CD4-positive, alpha-beta memory T cell (primary cell): ENCODE data around the gene HMCN2. TPM values are rescaled to one million over a fixed set of nuclear protein-coding genes. Genes with fewer than 3 reads are reported as not detected.

Experiments used
- CTCF ChIA-PET: fragments of 350-600 bp; sonication (Branson Sonifier 250); formaldehyde crosslinking; loops from one replicate; lab custom pipeline; 2021; ENCODE audit warnings: inconsistent platforms; ENCODE audit not compliant: partially characterized antibody; lab: Charles Lee
- POLR2A ChIA-PET: fragments of 350-600 bp; sonication (Branson Sonifier 250); formaldehyde crosslinking; loops from one replicate; lab custom pipeline; 2021; ENCODE audit not compliant: partially characterized antibody; lab: Charles Lee
- DNase-seq, 5 donors: peaks; one replicate each; pipeline versions ENCODE4 v3.0.0 to v3.0.0-alpha.2; 2020 to 2022; ENCODE audit warnings: mixed read lengths in 1 of 5
- H3K27ac ChIP-seq: one replicate; pipeline ENCODE4 v1.7.0; 2013; ENCODE audit warnings: low read depth, low read length
- H3K27me3 ChIP-seq: 2 replicates; pipeline ENCODE4 v1.7.0; 2013; ENCODE audit warnings: mild to moderate bottlenecking, low read length, moderate library complexity; ENCODE audit not compliant: insufficient read depth
- H3K36me3 ChIP-seq: 2 replicates; pipeline ENCODE4 v1.7.0; 2013; ENCODE audit warnings: mild to moderate bottlenecking, low read length, moderate library complexity; ENCODE audit not compliant: insufficient read depth
- H3K4me1 ChIP-seq: 2 replicates; pipeline ENCODE4 v1.7.0; 2013; ENCODE audit warnings: mild to moderate bottlenecking, low read length, moderate library complexity; ENCODE audit not compliant: insufficient read depth
- H3K4me3 ChIP-seq, 2 donors: one replicate each; pipeline ENCODE4 v1.7.0; 2013; ENCODE audit warnings: low read length in 2 of 2, mild to moderate bottlenecking in 1 of 2
- H3K9me3 ChIP-seq, 2 donors: one replicate each; pipeline ENCODE4 v1.7.0; 2013; ENCODE audit warnings: low read length in 2 of 2, control low read depth in 1 of 2; ENCODE audit not compliant: control insufficient read depth in 1 of 2
- H3K27ac Mint-ChIP-seq, 7 donors: one replicate each; pipeline ENCODE4 v1.8.0; 2020 to 2021; ENCODE audit warnings: mixed read lengths in 7 of 7, mild to moderate bottlenecking in 6 of 7, inconsistent platforms in 3 of 7, moderate library complexity in 3 of 7
- H3K27me3 Mint-ChIP-seq, 2 donors: one replicate each; pipeline ENCODE4 v1.8.0; 2020 to 2021; ENCODE audit warnings: mixed read lengths in 2 of 2
- H3K36me3 Mint-ChIP-seq, 2 donors: one replicate each; pipeline ENCODE4 v1.8.0; 2020 to 2021; ENCODE audit warnings: mixed read lengths in 2 of 2, inconsistent platforms in 1 of 2, mild to moderate bottlenecking in 1 of 2
- H3K4me1 Mint-ChIP-seq, 4 donors: one replicate each; pipeline ENCODE4 v1.8.0; 2020 to 2021; ENCODE audit warnings: mixed read lengths in 4 of 4, mild to moderate bottlenecking in 1 of 4
- H3K4me3 Mint-ChIP-seq, 8 donors: one replicate each; pipeline ENCODE4 v1.8.0; 2020 to 2021; ENCODE audit warnings: mixed read lengths in 8 of 8, mild to moderate bottlenecking in 7 of 8, moderate library complexity in 6 of 8, inconsistent platforms in 3 of 8
- H3K9me3 Mint-ChIP-seq, 8 donors: one replicate each; pipeline ENCODE4 v1.8.0; 2020 to 2021; ENCODE audit warnings: mixed read lengths in 8 of 8, mild to moderate bottlenecking in 5 of 8, inconsistent platforms in 3 of 8, moderate library complexity in 1 of 8
- intact Hi-C: fragments of 100-400 bp; cut with micrococcal nuclease; formaldehyde crosslinking; loops from one replicate; pipeline ENCODE4 v1.15.1; 2023
- polyA plus RNA-seq, 2 donors: library from polyadenylated mRNA; unstranded; fragments of 300-500 nt; fragmentation: Illumina TruSeq; gene quantifications; one replicate each; pipeline ENCODE4 v1.2.3, GENCODE V29; 2021
- total RNA-seq, 2 experiments: library from RNA; stranded (reverse); gene quantifications; one replicate each; pipeline ENCODE4 v1.2.3, GENCODE V29; 2021

The HMCN2 gene
- total and polyA plus RNA-seq, 4 experiments from 2014 or later: not detected

GRCh38 chr9:130306823-130307666, 41.5 kb downstream of the HMCN2 start:
- H3K27ac Mint-ChIP-seq: no peak overlapping the region
- Histone ChIP-seq H3K27me3 (no peaks in the 10 kb centered on the region), H3K36me3 (no peaks in the 10 kb centered on the region), H3K4me1 (no peaks in the 10 kb centered on the region), H3K27ac (no peak overlapping the region), H3K4me3 (no peak overlapping the region), H3K9me3 (no peaks in the 10 kb centered on the region)
- H3K27me3 Mint-ChIP-seq: peaks cover 0 to 21% of the 10 kb centered on the region in 2 donors
- H3K4me3 Mint-ChIP-seq: no peak overlapping the region
- ChIA-PET CTCF (no interaction called here), POLR2A (no interaction called here)
- no peaks in the 10 kb centered on the region for H3K9me3 Mint-ChIP-seq
- no peaks in the 10 kb centered on the region for H3K36me3 Mint-ChIP-seq
- peaks cover 0 to 2% (median 0%) of the 10 kb centered on the region in 4 donors for H3K4me1 Mint-ChIP-seq
- intact Hi-C loops: no loop called here
- DNase-seq: no peak

GRCh38 chr9:130307667-130307943, 42.0 kb downstream of the HMCN2 start:
- intact Hi-C loops: no loop called here
- H3K27ac ChIP-seq: no peak overlapping the region
- Mint-ChIP-seq H3K36me3 (no peaks in the 10 kb centered on the region), H3K27me3 (peaks cover 0 to 21% of the 10 kb centered on the region in 2 donors), H3K4me1 (peaks cover 0 to 2% (median 0%) of the 10 kb centered on the region in 4 donors), H3K27ac (no peak overlapping the region), H3K9me3 (no peaks in the 10 kb centered on the region), H3K4me3 (no peak overlapping the region)
- H3K9me3 ChIP-seq: no peaks in the 10 kb centered on the region
- POLR2A ChIA-PET: no interaction called here
- CTCF ChIA-PET: no interaction called here
- DNase-seq: no peak
- no peak overlapping the region for H3K4me3 ChIP-seq
- H3K27me3 ChIP-seq: no peaks in the 10 kb centered on the region
- no peaks in the 10 kb centered on the region for H3K36me3 ChIP-seq
- H3K4me1 ChIP-seq: no peaks in the 10 kb centered on the region

GRCh38 chr9:130308081-130308571, 42.6 kb downstream of the HMCN2 start:
- Mint-ChIP-seq H3K27me3 (peaks cover 0 to 20% of the 10 kb centered on the region in 2 donors), H3K36me3 (no peaks in the 10 kb centered on the region), H3K4me1 (peaks cover 0 to 2% (median 0%) of the 10 kb centered on the region in 4 donors), H3K27ac (no peak overlapping the region), H3K4me3 (no peak overlapping the region), H3K9me3 (no peaks in the 10 kb centered on the region)
- Histone ChIP-seq H3K4me1 (no peaks in the 10 kb centered on the region), H3K27me3 (no peaks in the 10 kb centered on the region), H3K27ac (no peak overlapping the region), H3K9me3 (no peaks in the 10 kb centered on the region), H3K36me3 (no peaks in the 10 kb centered on the region), H3K4me3 (no peak overlapping the region)
- intact Hi-C loops: no loop called here
- DNase-seq: no peak
- ChIA-PET POLR2A (no interaction called here), CTCF (no interaction called here)

- no peaks in the 10 kb centered on the region for H3K27me3 ChIP-seq
- H3K27ac ChIP-seq: no peak overlapping the region
- H3K4me1 ChIP-seq: no peaks in the 10 kb centered on the region
- intact Hi-C loops: no loop called here
- H3K4me3 ChIP-seq: no peak overlapping the region
- H3K27me3 Mint-ChIP-seq: peaks cover 3 to 12% of the 10 kb centered on the region in 2 donors
- peaks cover 0 to 2% (median 0%) of the 10 kb centered on the region in 4 donors for H3K4me1 Mint-ChIP-seq
- H3K9me3 ChIP-seq: no peaks in the 10 kb centered on the region
- no peak overlapping the region for H3K27ac Mint-ChIP-seq
- H3K36me3 Mint-ChIP-seq: no peaks in the 10 kb centered on the region
- H3K4me3 Mint-ChIP-seq: no peak overlapping the region
- DNase-seq: no peak
- POLR2A ChIA-PET: no interaction called here
- no peaks in the 10 kb centered on the region for H3K36me3 ChIP-seq
- CTCF ChIA-PET: no interaction called here
- no peaks in the 10 kb centered on the region for H3K9me3 Mint-ChIP-seq
Observed at GRCh38 chr9:130309689-130310455, 44.3 kb downstream of the HMCN2 start.

- intact Hi-C loops: no loop called here
- H3K36me3 ChIP-seq: no peaks in the 10 kb centered on the region
- H3K27ac Mint-ChIP-seq: no peak overlapping the region
- H3K27ac ChIP-seq: no peak overlapping the region
- H3K9me3 ChIP-seq: no peaks in the 10 kb centered on the region
- no peak for DNase-seq
- H3K27me3 Mint-ChIP-seq: peaks cover 3 to 9% of the 10 kb centered on the region in 2 donors
- CTCF ChIA-PET: no interaction called here
- no peaks in the 10 kb centered on the region for H3K9me3 Mint-ChIP-seq
- no peak overlapping the region for H3K4me3 Mint-ChIP-seq
- POLR2A ChIA-PET: no interaction called here
- H3K4me1 ChIP-seq: no peaks in the 10 kb centered on the region
- H3K36me3 Mint-ChIP-seq: no peaks in the 10 kb centered on the region
- H3K27me3 ChIP-seq: no peaks in the 10 kb centered on the region
- peaks cover 0 to 2% (median 0%) of the 10 kb centered on the region in 4 donors for H3K4me1 Mint-ChIP-seq
- no peak overlapping the region for H3K4me3 ChIP-seq
Observed at GRCh38 chr9:130310456-130310855, 44.9 kb downstream of the HMCN2 start.

- no peaks in the 10 kb centered on the region for H3K4me1 ChIP-seq
Observed at GRCh38 chr9:130311003-130311402, 45.4 kb downstream of the HMCN2 start.

GRCh38 chr9:130311408-130312140, 46.0 kb downstream of the HMCN2 start:
- H3K4me1 ChIP-seq: no peaks in the 10 kb centered on the region
- Mint-ChIP-seq H3K9me3 (no peaks in the 10 kb centered on the region), H3K36me3 (no peaks in the 10 kb centered on the region), H3K27me3 (peaks cover 3 to 14% of the 10 kb centered on the region in 2 donors), H3K27ac (no peak overlapping the region), H3K4me1 (peaks cover 0 to 4% (median 0%) of the 10 kb centered on the region in 4 donors), H3K4me3 (no peak overlapping the region)
- no peak overlapping the region for H3K27ac ChIP-seq
- intact Hi-C loops: no loop called here
- H3K27me3 ChIP-seq: no peaks in the 10 kb centered on the region
- DNase-seq: no peak
- no peak overlapping the region for H3K4me3 ChIP-seq
- CTCF ChIA-PET: no interaction called here
- no peaks in the 10 kb centered on the region for H3K36me3 ChIP-seq
- no peaks in the 10 kb centered on the region for H3K9me3 ChIP-seq
- POLR2A ChIA-PET: no interaction called here

More at GRCh38 chr9:130311003-130311402, 45.4 kb downstream of the HMCN2 start:
- Mint-ChIP-seq H3K36me3 (no peaks in the 10 kb centered on the region), H3K27me3 (peaks cover 3 to 14% of the 10 kb centered on the region in 2 donors), H3K27ac (no peak overlapping the region), H3K4me1 (peaks cover 0 to 4% (median 0%) of the 10 kb centered on the region in 4 donors), H3K4me3 (no peak overlapping the region), H3K9me3 (no peaks in the 10 kb centered on the region)
- intact Hi-C loops: no loop called here
- Histone ChIP-seq H3K36me3 (no peaks in the 10 kb centered on the region), H3K4me3 (no peak overlapping the region), H3K9me3 (no peaks in the 10 kb centered on the region), H3K27me3 (no peaks in the 10 kb centered on the region), H3K27ac (no peak overlapping the region)
- ChIA-PET CTCF (no interaction called here), POLR2A (no interaction called here)
- DNase-seq: no peak
